Fibroblast of lung (primary cell): Measurements from ENCODE around the gene KNDC1.

Source experiments
- EZH2 ChIP-seq: IDR thresholded peaks from 2 replicates; pipeline ENCODE4 v1.5.1; 2012; ENCODE audit warnings: low read length, control low read depth, mild to moderate bottlenecking; ENCODE audit errors: missing control alignments
- TF ChIP-seq, protein P1 (sequence below), 2 donors: IDR thresholded peaks in 1 of 2; conservative IDR thresholded peaks in 1 of 2; 1 replicate in 1 of 2; 2 replicates in 1 of 2; pipeline ENCODE4 v1.5.1; 2011 to 2012; ENCODE audit warnings: low read length in 2 of 2, control low read depth in 1 of 2, inconsistent platforms in 1 of 2, low read depth in 1 of 2, mild to moderate bottlenecking in 1 of 2

DNA sequence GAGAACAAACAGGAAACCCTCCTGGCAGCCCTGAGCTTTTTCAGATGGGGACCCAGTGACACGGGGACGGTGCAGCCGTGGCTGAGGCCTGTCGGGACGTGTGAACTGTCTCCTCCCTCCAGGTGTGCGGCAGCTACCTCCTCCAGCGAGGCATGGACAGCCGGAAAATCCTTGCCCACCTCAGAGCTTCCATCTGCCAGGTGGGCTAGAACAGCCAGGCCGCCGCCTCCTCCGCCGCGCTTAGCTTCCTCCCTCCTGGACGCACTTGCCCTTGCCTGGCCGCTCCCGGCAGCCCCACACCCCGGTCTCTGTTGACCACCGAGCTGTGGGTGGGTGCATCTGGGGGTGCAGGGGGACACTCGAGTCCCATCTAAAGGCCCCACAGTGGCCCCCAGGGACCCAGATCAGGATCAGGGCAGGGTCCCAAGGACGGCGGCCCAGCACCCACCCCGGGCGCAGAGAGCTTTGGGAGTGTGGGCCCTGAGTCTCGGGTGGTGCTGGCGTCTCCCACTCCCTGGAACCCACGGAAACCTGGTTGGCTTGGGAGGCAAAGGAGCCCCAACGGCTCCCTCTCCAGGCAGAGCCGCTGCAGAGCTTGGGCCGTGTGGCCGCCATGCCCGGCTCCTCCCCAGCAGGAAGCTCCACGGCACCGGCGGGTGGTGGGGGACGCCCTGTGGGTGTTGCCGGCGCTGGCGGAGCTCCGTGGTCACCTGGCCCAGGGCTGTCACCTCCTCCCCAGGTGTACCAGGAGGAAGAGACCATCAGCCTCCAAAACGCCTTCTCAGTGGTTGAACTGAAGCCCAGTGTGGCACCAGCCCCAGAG is 37.1 kb downstream of the KNDC1 start:
- TF ChIP-seq, protein P1, sequence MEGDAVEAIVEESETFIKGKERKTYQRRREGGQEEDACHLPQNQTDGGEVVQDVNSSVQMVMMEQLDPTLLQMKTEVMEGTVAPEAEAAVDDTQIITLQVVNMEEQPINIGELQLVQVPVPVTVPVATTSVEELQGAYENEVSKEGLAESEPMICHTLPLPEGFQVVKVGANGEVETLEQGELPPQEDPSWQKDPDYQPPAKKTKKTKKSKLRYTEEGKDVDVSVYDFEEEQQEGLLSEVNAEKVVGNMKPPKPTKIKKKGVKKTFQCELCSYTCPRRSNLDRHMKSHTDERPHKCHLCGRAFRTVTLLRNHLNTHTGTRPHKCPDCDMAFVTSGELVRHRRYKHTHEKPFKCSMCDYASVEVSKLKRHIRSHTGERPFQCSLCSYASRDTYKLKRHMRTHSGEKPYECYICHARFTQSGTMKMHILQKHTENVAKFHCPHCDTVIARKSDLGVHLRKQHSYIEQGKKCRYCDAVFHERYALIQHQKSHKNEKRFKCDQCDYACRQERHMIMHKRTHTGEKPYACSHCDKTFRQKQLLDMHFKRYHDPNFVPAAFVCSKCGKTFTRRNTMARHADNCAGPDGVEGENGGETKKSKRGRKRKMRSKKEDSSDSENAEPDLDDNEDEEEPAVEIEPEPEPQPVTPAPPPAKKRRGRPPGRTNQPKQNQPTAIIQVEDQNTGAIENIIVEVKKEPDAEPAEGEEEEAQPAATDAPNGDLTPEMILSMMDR (conservative IDR thresholded peaks at IDR 0.05 in 1 of 2, IDR thresholded peaks at IDR 0.05 in 1 of 2; ENCODE audit: low read depth in 1 of 2, low read length in 2 of 2) = no peak
- no peak for TF ChIP-seq EZH2
